ENCODE data around the gene DCLK3. TPM values are rescaled to one million over a fixed set of nuclear protein-coding genes. Genes with fewer than 3 reads are reported as not detected.

DCLK3 gene
- total RNA-seq, 1 experiment from 2014 or later, result 1.4 TPM

DNA sequence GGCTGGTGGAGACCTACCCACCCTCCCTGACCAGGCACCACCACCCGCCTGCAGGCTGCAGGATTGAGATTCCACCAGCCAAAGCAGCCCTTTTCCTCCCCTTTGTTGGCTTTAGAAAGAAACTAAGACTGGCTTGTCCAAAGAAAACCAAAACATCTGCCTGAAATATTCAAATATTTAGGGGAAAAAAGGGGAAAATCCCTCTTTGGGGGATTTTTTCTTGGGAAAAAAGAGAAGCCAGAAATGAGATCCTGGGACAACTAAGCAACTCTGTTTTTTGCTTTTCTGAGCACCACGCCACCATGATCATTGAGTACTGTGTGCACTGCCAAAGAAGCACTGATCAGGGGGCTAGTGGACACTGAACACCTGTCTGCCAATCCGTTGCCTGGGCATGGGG, 2.6 kb downstream of the DCLK3 start:
- H3K27ac ChIP-seq (ENCODE audit: insufficient read length, low read depth, low read length), result no peak overlapping the region
- Mint-ChIP-seq H3K36me3 (ENCODE audit: insufficient read depth in 1 of 3, low read depth in 3 of 3) (no peaks in the 10 kb centered on the region; a peak in 2 of 7 replicates), H3K4me1 (peaks cover 15 to 17% of the 10 kb centered on the region in 2 experiments), H3K4me3 (no peak overlapping the region), H3K27me3 (ENCODE audit: low read depth) (peaks cover 50% of the 10 kb centered on the region), H3K9me3 (no peaks in the 10 kb centered on the region; a peak in 2 of 5 replicates), H3K27ac (no peak overlapping the region)
- TF ChIP-seq, protein P1, sequence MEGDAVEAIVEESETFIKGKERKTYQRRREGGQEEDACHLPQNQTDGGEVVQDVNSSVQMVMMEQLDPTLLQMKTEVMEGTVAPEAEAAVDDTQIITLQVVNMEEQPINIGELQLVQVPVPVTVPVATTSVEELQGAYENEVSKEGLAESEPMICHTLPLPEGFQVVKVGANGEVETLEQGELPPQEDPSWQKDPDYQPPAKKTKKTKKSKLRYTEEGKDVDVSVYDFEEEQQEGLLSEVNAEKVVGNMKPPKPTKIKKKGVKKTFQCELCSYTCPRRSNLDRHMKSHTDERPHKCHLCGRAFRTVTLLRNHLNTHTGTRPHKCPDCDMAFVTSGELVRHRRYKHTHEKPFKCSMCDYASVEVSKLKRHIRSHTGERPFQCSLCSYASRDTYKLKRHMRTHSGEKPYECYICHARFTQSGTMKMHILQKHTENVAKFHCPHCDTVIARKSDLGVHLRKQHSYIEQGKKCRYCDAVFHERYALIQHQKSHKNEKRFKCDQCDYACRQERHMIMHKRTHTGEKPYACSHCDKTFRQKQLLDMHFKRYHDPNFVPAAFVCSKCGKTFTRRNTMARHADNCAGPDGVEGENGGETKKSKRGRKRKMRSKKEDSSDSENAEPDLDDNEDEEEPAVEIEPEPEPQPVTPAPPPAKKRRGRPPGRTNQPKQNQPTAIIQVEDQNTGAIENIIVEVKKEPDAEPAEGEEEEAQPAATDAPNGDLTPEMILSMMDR (conservative IDR thresholded peaks at IDR 0.05), result no peak
- no peak overlapping the region for H3K14ac ChIP-seq (ENCODE audit: insufficient read depth, low read length)
- H3K79me2 ChIP-seq (ENCODE audit: insufficient read depth, low read length), result no peaks in the 10 kb centered on the region
- WGBS (ENCODE audit: extremely low coverage, insufficient read length, low lambda C conversion rate), result no CpG with 5 or more reads among the region's 3 CpGs
- H3K4ac ChIP-seq (ENCODE audit: low read depth, low read length), result no peak overlapping the region
- H3T11ph ChIP-seq (ENCODE audit: low read length), result no peak overlapping the region
- H4K8ac ChIP-seq (replicated peaks; ENCODE audit: insufficient read length, low read depth, low read length), result no peak overlapping the region
- no peaks in the 10 kb centered on the region for H3K79me1 ChIP-seq (ENCODE audit: insufficient read depth, low read depth, low read length, poor library complexity, severe bottlenecking)
- H2BK20ac ChIP-seq (ENCODE audit: low read depth, low read length, poor library complexity, severe bottlenecking), result no peak overlapping the region
- no peak overlapping the region for H2BK5ac ChIP-seq (ENCODE audit: insufficient read length, low read length)
- peaks cover 10% of the 10 kb centered on the region for H3K23me2 ChIP-seq (ENCODE audit: insufficient read length, low read depth, low read length, poor library complexity, severe bottlenecking)
- H3K18ac ChIP-seq (ENCODE audit: insufficient read length, low read depth, low read length), result no peak overlapping the region
- no peaks in the 10 kb centered on the region for H4K20me1 ChIP-seq (ENCODE audit: control insufficient read depth, insufficient read depth, insufficient read length)
- H3K4me2 ChIP-seq (ENCODE audit: insufficient read depth, insufficient read length, low read length), result no peak overlapping the region
- H3K23ac ChIP-seq (ENCODE audit: insufficient read length, low read depth, low read length), result no peak overlapping the region
- DNase-seq, result no peak
- no peak overlapping the region for H4K5ac ChIP-seq (ENCODE audit: insufficient read length, low read depth, low read length)
- no peak overlapping the region for H2AFZ ChIP-seq (ENCODE audit: low read length)
- no peak overlapping the region for H2AK5ac ChIP-seq (ENCODE audit: insufficient read length, low read length)
- no peak overlapping the region for H2BK12ac ChIP-seq (ENCODE audit: insufficient read length, low read depth, low read length)
- H3K56ac ChIP-seq (ENCODE audit: insufficient read length, low read depth, low read length), result no peak overlapping the region
- H3K9ac ChIP-seq (ENCODE audit: extremely low read depth, insufficient read length, low read length), result no peak overlapping the region
- H2BK15ac ChIP-seq (ENCODE audit: low read depth, low read length), result no peak overlapping the region
- no peaks in the 10 kb centered on the region; the same call in 1 of the 2 replicates for H3K4me1 ChIP-seq (ENCODE audit: insufficient read depth, low read length)
- no peaks in the 10 kb centered on the region for H3K9me3 ChIP-seq (ENCODE audit: control insufficient read depth, low read depth, low read length)
- H2BK120ac ChIP-seq (ENCODE audit: low read depth, low read length, poor library complexity, severe bottlenecking), result no peak overlapping the region
- peaks cover 14% of the 10 kb centered on the region; the same call in 1 of the 2 replicates for H3K27me3 ChIP-seq (ENCODE audit: insufficient read depth, low read length)
- H4K91ac ChIP-seq (ENCODE audit: insufficient read length, low read depth, low read length), result no peak overlapping the region

All from H9 (cell line).